ENCODE data around the gene ADD2.

DNA sequence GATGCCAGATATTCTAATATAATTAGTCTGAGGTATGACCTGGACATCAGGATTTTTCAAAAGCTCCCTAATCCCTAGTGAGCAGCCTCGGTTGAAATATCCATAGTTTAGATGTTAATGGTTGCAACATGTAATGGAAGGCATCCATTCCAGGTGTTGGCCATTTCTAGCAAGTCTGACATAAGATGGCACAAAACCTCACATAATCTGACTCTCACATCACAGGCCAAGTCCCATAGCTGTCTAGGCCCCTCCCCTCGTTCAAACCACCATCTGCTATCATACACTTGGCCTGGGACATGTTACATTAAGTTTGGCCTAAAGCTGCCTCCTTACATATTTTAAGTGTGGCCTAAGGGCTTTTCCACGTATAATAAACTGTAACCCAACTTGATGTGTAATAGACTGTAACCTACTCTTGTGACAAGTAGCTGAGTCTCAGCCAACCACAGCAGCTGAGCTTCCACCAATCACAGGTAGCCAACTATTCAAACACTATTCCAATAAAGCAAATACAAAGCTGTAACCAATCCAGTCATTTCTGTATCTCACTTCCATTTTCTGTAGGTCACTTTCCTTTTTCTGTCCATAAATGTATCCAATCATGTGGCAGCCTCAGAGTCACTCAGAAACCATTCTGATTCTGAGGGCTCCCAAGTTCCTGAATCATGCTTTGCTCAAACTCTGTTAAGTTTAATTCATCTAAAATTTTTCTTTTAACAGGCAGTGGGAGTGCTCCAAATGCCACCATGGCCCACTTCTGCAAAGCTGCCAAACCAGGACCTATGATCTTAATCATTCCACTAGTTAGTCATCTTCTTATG is 59.4 kb downstream of the ADD2 start:
- TF ChIP-seq EZH2 (IDR thresholded peaks at IDR 0.05; ENCODE audit: insufficient read depth, poor library complexity, severe bottlenecking) (no peak), EZH2phosphoT487 (IDR thresholded peaks at IDR 0.05; ENCODE audit: insufficient read depth, low read depth) (no peak)

All from GM23248 (cell line).